ENCODE results near the gene HOXA6. TPM values are rescaled to one million over a fixed set of nuclear protein-coding genes. Genes with fewer than 3 reads are reported as not detected.

HOXA6 gene
- total RNA-seq, 2 experiments from 2014 or later = not detected

GRCh38 chr7:27116962-27117886, 30.4 kb downstream of the HOXA6 start:
- Mint-ChIP-seq H3K36me3 (ENCODE audit: low read depth) (no peaks in the 10 kb centered on the region), H3K9me3 (no peaks in the 10 kb centered on the region), H3K4me1 (no peaks in the 10 kb centered on the region), H3K4me3 (no peak overlapping the region), H3K27me3 (peaks cover 4% of the 10 kb centered on the region), H3K27ac (no peak overlapping the region)
- DNase-seq = no peak
- ChIA-PET POLR2A (no interaction called here), CTCF (interaction anchor here (1.1 kb wide), 1 partner anchor 430 kb away, joined by 3 read pairs; no protein-coding TSS in a partner anchor)

GRCh38 chr7:27116031-27116961, 31.3 kb downstream of the HOXA6 start:
- Mint-ChIP-seq H3K27ac (no peak overlapping the region), H3K4me1 (no peaks in the 10 kb centered on the region), H3K36me3 (ENCODE audit: low read depth) (no peaks in the 10 kb centered on the region), H3K9me3 (no peaks in the 10 kb centered on the region), H3K27me3 (peaks cover 4% of the 10 kb centered on the region), H3K4me3 (no peak overlapping the region)
- POLR2A ChIA-PET = no interaction called here
- CTCF ChIA-PET = interaction anchor here (0.6 kb wide), 1 partner anchor 1814 kb away, joined by 3 read pairs; no protein-coding TSS in a partner anchor
- DNase-seq = no peak

- H3K4me1 Mint-ChIP-seq = no peaks in the 10 kb centered on the region
- no peak overlapping the region for H3K27ac Mint-ChIP-seq
- H3K27me3 Mint-ChIP-seq = peaks cover 4% of the 10 kb centered on the region
- CTCF ChIA-PET = no interaction called here
- H3K4me3 Mint-ChIP-seq = no peak overlapping the region
- POLR2A ChIA-PET = interaction anchor here (1.1 kb wide), 1 partner anchor 32 kb away, joined by 3 read pairs; no protein-coding TSS in a partner anchor
- H3K36me3 Mint-ChIP-seq (ENCODE audit: low read depth) = no peaks in the 10 kb centered on the region
- H3K9me3 Mint-ChIP-seq = no peaks in the 10 kb centered on the region
- DNase-seq = no peak
Measured at GRCh38 chr7:27115221-27116026, 32.1 kb downstream of the HOXA6 start.

GRCh38 chr7:27114881-27115220, 32.7 kb downstream of the HOXA6 start:
- Mint-ChIP-seq H3K4me3 (no peak overlapping the region), H3K27ac (no peak overlapping the region), H3K36me3 (ENCODE audit: low read depth) (no peaks in the 10 kb centered on the region), H3K4me1 (no peaks in the 10 kb centered on the region), H3K27me3 (peaks cover 4% of the 10 kb centered on the region), H3K9me3 (no peaks in the 10 kb centered on the region)
- ChIA-PET POLR2A (interaction anchor here (1.1 kb wide), 1 partner anchor 31 kb away, joined by 3 read pairs; no protein-coding TSS in a partner anchor), CTCF (no interaction called here)
- DNase-seq = no peak

GRCh38 chr7:27113991-27114769, 33.4 kb downstream of the HOXA6 start:
- ChIA-PET POLR2A (no interaction called here), CTCF (no interaction called here)
- no peak for DNase-seq
- Mint-ChIP-seq H3K4me3 (no peak overlapping the region), H3K36me3 (ENCODE audit: low read depth) (no peaks in the 10 kb centered on the region), H3K27me3 (peaks cover 2% of the 10 kb centered on the region), H3K27ac (no peak overlapping the region), H3K9me3 (no peaks in the 10 kb centered on the region), H3K4me1 (no peaks in the 10 kb centered on the region)

GRCh38 chr7:27112955-27113949, 34.3 kb downstream of the HOXA6 start:
- no peaks in the 10 kb centered on the region for H3K4me1 Mint-ChIP-seq
- H3K27me3 Mint-ChIP-seq = no peaks in the 10 kb centered on the region
- H3K9me3 Mint-ChIP-seq = no peaks in the 10 kb centered on the region
- ChIA-PET CTCF (no interaction called here), POLR2A (no interaction called here)
- H3K4me3 Mint-ChIP-seq = no peak overlapping the region
- no peak overlapping the region for H3K27ac Mint-ChIP-seq
- no peak for DNase-seq
- H3K36me3 Mint-ChIP-seq (ENCODE audit: low read depth) = no peaks in the 10 kb centered on the region

- ChIA-PET CTCF (no interaction called here), POLR2A (no interaction called here)
- H3K4me3 Mint-ChIP-seq = no peak overlapping the region
- H3K36me3 Mint-ChIP-seq (ENCODE audit: low read depth) = no peaks in the 10 kb centered on the region
- no peaks in the 10 kb centered on the region for H3K27me3 Mint-ChIP-seq
- no peak overlapping the region for H3K27ac Mint-ChIP-seq
- no peaks in the 10 kb centered on the region for H3K9me3 Mint-ChIP-seq
- DNase-seq = no peak
- no peaks in the 10 kb centered on the region for H3K4me1 Mint-ChIP-seq
Measured at GRCh38 chr7:27112361-27112760, 35.2 kb downstream of the HOXA6 start.

- CTCF ChIA-PET = no interaction called here
Measured at GRCh38 chr7:27111751-27112277, 35.8 kb downstream of the HOXA6 start.

GRCh38 chr7:27111042-27111750, 36.4 kb downstream of the HOXA6 start:
- DNase-seq = no peak
- Mint-ChIP-seq H3K36me3 (ENCODE audit: low read depth) (no peaks in the 10 kb centered on the region), H3K27me3 (no peaks in the 10 kb centered on the region), H3K4me3 (no peak overlapping the region), H3K4me1 (no peaks in the 10 kb centered on the region), H3K27ac (no peak overlapping the region), H3K9me3 (no peaks in the 10 kb centered on the region)
- CTCF ChIA-PET = no interaction called here
- POLR2A ChIA-PET = no interaction called here

More at GRCh38 chr7:27111751-27112277, 35.8 kb downstream of the HOXA6 start:
- no peak for DNase-seq
- Mint-ChIP-seq H3K27me3 (no peaks in the 10 kb centered on the region), H3K36me3 (ENCODE audit: low read depth) (no peaks in the 10 kb centered on the region), H3K4me1 (no peaks in the 10 kb centered on the region), H3K4me3 (no peak overlapping the region), H3K27ac (no peak overlapping the region), H3K9me3 (no peaks in the 10 kb centered on the region)
- POLR2A ChIA-PET = no interaction called here

GRCh38 chr7:27110186-27111031, 37.2 kb downstream of the HOXA6 start:
- no peaks in the 10 kb centered on the region for H3K9me3 Mint-ChIP-seq
- no peaks in the 10 kb centered on the region for H3K36me3 Mint-ChIP-seq (ENCODE audit: low read depth)
- no peak for DNase-seq
- no peak overlapping the region for H3K27ac Mint-ChIP-seq
- POLR2A ChIA-PET = no interaction called here
- no peak overlapping the region for H3K4me3 Mint-ChIP-seq
- CTCF ChIA-PET = no interaction called here
- no peaks in the 10 kb centered on the region for H3K27me3 Mint-ChIP-seq
- no peaks in the 10 kb centered on the region for H3K4me1 Mint-ChIP-seq

Measured in activated CD4-positive, alpha-beta memory T cell treated with anti-CD3 and anti-CD28 coated beads, Interleukin-2, amount 10 ng/mL, durations not matched to agents 7 days and 5 days (primary cell).